ENCODE results near the gene LY6G6F. TPM values are rescaled to one million over a fixed set of nuclear protein-coding genes. Genes with fewer than 3 reads are reported as not detected.

LY6G6F gene
- total RNA-seq, 2 donors from 2014 or later: not detected

DNA sequence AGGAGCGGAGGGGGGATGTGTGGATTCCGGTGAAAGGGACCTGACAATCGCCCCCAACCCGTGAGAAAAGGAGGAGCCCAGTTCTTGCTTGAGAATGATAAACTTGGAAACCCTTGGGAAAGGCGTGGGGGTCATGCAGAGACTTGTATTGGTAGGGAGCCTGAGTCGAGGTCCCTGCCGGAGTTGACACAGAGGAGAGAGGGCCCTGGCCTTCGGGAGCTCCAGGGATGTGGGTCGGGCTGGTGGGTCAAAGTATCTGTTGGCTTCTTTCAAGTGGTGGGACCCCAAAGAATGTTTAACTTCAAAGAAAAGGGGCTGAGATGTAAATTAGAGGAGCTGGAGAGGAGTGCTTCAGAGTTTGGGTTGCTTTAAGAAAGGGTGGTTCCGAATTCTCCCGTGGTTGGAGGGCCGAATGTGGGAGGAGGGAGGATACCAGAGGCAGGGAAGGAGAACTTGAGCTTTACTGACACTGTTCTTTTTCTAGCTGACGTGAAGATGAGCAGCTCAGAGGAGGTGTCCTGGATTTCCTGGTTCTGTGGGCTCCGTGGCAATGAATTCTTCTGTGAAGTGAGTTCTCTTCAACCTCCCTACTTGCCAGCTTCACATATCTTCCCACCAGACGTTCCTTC is 40.2 kb upstream of the LY6G6F start:
- Histone ChIP-seq H3K4me1 (ENCODE audit: control insufficient read depth in 1 of 2, low read depth in 2 of 2) (peaks cover 16 to 49% of the 10 kb centered on the region in 2 donors), H3K27me3 (replicated peaks; ENCODE audit: insufficient read depth) (no peaks in the 10 kb centered on the region), H3K27ac (peak overlapping the region; percentile 95 to 97), H3K9me3 (no peaks in the 10 kb centered on the region), H3K36me3 (peaks cover 43% of the 10 kb centered on the region), H3K4me3 (peak overlapping the region; percentile 98)
- TF ChIP-seq, protein P1, sequence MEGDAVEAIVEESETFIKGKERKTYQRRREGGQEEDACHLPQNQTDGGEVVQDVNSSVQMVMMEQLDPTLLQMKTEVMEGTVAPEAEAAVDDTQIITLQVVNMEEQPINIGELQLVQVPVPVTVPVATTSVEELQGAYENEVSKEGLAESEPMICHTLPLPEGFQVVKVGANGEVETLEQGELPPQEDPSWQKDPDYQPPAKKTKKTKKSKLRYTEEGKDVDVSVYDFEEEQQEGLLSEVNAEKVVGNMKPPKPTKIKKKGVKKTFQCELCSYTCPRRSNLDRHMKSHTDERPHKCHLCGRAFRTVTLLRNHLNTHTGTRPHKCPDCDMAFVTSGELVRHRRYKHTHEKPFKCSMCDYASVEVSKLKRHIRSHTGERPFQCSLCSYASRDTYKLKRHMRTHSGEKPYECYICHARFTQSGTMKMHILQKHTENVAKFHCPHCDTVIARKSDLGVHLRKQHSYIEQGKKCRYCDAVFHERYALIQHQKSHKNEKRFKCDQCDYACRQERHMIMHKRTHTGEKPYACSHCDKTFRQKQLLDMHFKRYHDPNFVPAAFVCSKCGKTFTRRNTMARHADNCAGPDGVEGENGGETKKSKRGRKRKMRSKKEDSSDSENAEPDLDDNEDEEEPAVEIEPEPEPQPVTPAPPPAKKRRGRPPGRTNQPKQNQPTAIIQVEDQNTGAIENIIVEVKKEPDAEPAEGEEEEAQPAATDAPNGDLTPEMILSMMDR (IDR thresholded peaks at IDR 0.05): no peak
- DNase-seq (ENCODE audit: low spot score) (no peak), ATAC-seq (ENCODE audit: insufficient number of reproducible peaks, low FRiP score, low read depth) (no peak)

DNA sequence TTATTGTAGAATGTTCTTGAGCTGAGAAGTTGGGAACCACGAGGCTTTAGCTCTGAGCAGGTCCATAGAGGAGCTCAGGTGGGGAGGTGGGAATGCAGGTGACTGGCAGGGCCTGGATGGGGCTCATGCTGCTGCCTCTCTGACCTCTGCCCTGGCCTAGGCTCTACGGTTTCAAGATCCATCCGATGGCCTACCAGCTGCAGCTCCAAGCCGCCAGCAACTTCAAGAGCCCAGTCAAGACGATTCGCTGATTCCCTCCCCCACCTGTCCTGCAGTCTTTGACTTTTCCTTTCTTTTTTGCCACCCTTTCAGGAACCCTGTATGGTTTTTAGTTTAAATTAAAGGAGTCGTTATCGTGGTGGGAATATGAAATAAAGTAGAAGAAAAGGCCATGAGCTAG is 37.0 kb upstream of the LY6G6F start, which contains the start of gene LY6G5B:
Gene LY6G5B (plus strand): TSS at position 301 of the 400 bp plus-strand sequence. CDS start 975 bp downstream, outside the sequence.
- Histone ChIP-seq H3K9me3 (no peaks in the 10 kb centered on the region), H3K4me3 (no peak within 1 kb of the TSS), H3K27me3 (replicated peaks; ENCODE audit: insufficient read depth) (no peaks in the 10 kb centered on the region), H3K36me3 (peaks cover 58% of the 10 kb centered on the region), H3K4me1 (ENCODE audit: control insufficient read depth in 1 of 2, low read depth in 2 of 2) (peaks cover 9 to 24% of the 10 kb centered on the region in 2 donors), H3K27ac (no peak within 1 kb of the TSS)
- TF ChIP-seq, protein P1 (IDR thresholded peaks at IDR 0.05): no peak
- DNase-seq (ENCODE audit: low spot score) (no peak), ATAC-seq (ENCODE audit: insufficient number of reproducible peaks, low FRiP score, low read depth) (no peak)

DNA sequence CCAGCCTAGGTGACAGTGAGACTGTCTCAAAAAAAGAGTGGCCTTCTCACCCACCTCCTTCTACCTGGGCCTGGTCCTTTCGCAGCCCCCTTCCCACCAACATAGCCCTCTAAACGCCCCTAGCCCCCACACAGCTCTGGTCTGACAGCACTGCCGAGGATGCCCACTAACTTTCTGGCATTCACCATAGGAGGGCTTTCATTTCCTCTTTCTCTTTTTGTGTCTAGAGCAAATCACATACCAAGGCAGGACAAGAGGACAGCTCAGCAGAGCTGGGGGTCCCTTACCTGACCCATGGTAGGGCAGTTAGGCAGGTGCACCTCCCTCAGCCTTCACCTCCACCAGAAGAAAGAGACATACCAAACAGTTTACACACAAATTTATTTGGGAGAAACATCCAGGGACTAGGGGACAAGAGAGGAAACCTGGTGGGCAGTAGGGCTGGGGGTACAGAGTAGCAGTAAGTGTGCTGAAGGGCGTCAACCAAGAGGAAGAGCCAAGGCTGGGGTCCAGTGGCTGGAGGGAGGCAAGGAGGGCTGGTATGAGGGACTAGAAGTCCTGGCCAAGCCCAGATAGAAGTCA is 30.3 kb upstream of the LY6G6F start:
- Histone ChIP-seq H3K36me3 (peaks cover 15% of the 10 kb centered on the region), H3K9me3 (no peaks in the 10 kb centered on the region), H3K4me1 (ENCODE audit: control insufficient read depth in 1 of 2, low read depth in 2 of 2) (peaks cover 0 to 11% of the 10 kb centered on the region in 2 donors), H3K27ac (no peak overlapping the region), H3K27me3 (replicated peaks; ENCODE audit: insufficient read depth) (no peaks in the 10 kb centered on the region), H3K4me3 (no peak overlapping the region)
- TF ChIP-seq, protein P1 (IDR thresholded peaks at IDR 0.05): no peak
- DNase-seq (ENCODE audit: low spot score) (no peak), ATAC-seq (ENCODE audit: insufficient number of reproducible peaks, low FRiP score, low read depth) (no peak)

DNA sequence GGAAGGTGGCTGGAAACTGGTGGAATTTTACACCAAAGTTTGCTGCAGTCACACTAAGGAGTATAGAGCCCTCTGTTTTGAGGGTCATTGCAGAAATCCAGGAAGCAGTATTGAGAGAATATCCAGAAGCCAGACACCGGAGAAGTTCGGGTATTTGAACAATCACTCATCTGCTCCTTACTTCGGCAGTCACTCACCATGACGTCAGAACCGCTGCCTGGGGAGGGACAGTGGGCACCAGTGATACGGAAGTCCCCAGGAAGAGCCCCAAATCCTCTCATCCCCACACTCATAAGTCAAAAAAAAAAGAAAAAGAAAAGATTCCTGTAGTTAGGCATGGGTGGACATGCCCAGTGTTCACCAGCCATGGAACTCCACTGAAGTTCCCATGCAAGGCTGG is 29.8 kb upstream of the LY6G6F start:
- H3K4me3 ChIP-seq: no peak overlapping the region
- ATAC-seq (ENCODE audit: insufficient number of reproducible peaks, low FRiP score, low read depth) (no peak), DNase-seq (ENCODE audit: low spot score) (no peak)
- H3K9me3 ChIP-seq: no peaks in the 10 kb centered on the region
- peaks cover 0 to 15% of the 10 kb centered on the region in 2 donors for H3K4me1 ChIP-seq (ENCODE audit: control insufficient read depth in 1 of 2, low read depth in 2 of 2)
- TF ChIP-seq, protein P1 (IDR thresholded peaks at IDR 0.05): no peak
- H3K27ac ChIP-seq: no peak overlapping the region
- H3K36me3 ChIP-seq: peaks cover 10% of the 10 kb centered on the region
- H3K27me3 ChIP-seq (replicated peaks; ENCODE audit: insufficient read depth): no peaks in the 10 kb centered on the region

DNA sequence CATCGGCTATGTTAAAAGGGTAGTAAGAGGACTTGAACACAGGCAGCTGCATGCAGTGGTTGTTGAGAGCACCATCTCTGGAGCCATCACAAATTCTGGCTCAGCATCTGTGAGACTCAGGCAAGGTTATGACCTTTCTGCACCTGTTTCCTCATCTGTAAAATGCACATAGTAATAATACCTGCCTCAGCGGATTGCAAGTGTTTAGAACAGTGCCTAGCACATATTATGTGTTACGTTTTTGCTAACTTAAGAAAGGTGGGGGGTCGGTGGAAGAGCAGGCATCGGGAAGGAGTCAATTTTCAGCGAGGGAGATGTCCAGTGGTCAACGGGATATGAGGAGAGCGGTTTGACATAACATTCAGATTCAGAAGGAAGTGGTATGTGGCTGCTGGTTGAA is 28.7 kb upstream of the LY6G6F start:
- peaks cover 0 to 15% of the 10 kb centered on the region in 2 donors for H3K4me1 ChIP-seq (ENCODE audit: control insufficient read depth in 1 of 2, low read depth in 2 of 2)
- H3K4me3 ChIP-seq: no peak overlapping the region
- H3K27ac ChIP-seq: no peak overlapping the region
- H3K9me3 ChIP-seq: no peaks in the 10 kb centered on the region
- H3K27me3 ChIP-seq (replicated peaks; ENCODE audit: insufficient read depth): no peaks in the 10 kb centered on the region
- ATAC-seq (ENCODE audit: insufficient number of reproducible peaks, low FRiP score, low read depth) (no peak), DNase-seq (ENCODE audit: low spot score) (no peak)
- TF ChIP-seq, protein P1 (IDR thresholded peaks at IDR 0.05): no peak
- no peaks in the 10 kb centered on the region for H3K36me3 ChIP-seq
